ENCODE results near the gene PLXDC1.

Gene PLXDC1

GRCh38 chr17:39099663-39100286, 51.7 kb downstream of the PLXDC1 start:
- no peak overlapping the region for H3K27ac ChIP-seq (ENCODE audit: low read length)
- no peaks in the 10 kb centered on the region for H3K27me3 ChIP-seq (ENCODE audit: insufficient read depth, low read length)
- no peaks in the 10 kb centered on the region for H3K4me1 ChIP-seq (ENCODE audit: insufficient read depth, low read length)
- H3K4me3 ChIP-seq (ENCODE audit: low read length) = no peak overlapping the region
- H3K9ac ChIP-seq (ENCODE audit: low read depth, low read length) = no peak overlapping the region
- H3K36me3 ChIP-seq (ENCODE audit: insufficient read depth, low read depth, low read length) = no peaks in the 10 kb centered on the region
- no peaks in the 10 kb centered on the region for H3K9me3 ChIP-seq (ENCODE audit: insufficient read depth, low read depth, low read length)

GRCh38 chr17:39098588-39098987, 52.8 kb downstream of the PLXDC1 start:
- H3K4me1 ChIP-seq (ENCODE audit: insufficient read depth, low read length) = no peaks in the 10 kb centered on the region
- H3K27ac ChIP-seq (ENCODE audit: low read length) = no peak overlapping the region
- H3K4me3 ChIP-seq (ENCODE audit: low read length) = no peak overlapping the region
- H3K9ac ChIP-seq (ENCODE audit: low read depth, low read length) = no peak overlapping the region
- no peaks in the 10 kb centered on the region for H3K9me3 ChIP-seq (ENCODE audit: insufficient read depth, low read depth, low read length)
- no peaks in the 10 kb centered on the region for H3K27me3 ChIP-seq (ENCODE audit: insufficient read depth, low read length)
- H3K36me3 ChIP-seq (ENCODE audit: insufficient read depth, low read depth, low read length) = no peaks in the 10 kb centered on the region

- Histone ChIP-seq H3K4me1 (ENCODE audit: insufficient read depth, low read length) (no peaks in the 10 kb centered on the region), H3K36me3 (ENCODE audit: insufficient read depth, low read depth, low read length) (no peaks in the 10 kb centered on the region), H3K4me3 (ENCODE audit: low read length) (no peak overlapping the region), H3K27me3 (ENCODE audit: insufficient read depth, low read length) (no peaks in the 10 kb centered on the region), H3K27ac (ENCODE audit: low read length) (no peak overlapping the region), H3K9me3 (ENCODE audit: insufficient read depth, low read depth, low read length) (no peaks in the 10 kb centered on the region), H3K9ac (ENCODE audit: low read depth, low read length) (no peak overlapping the region)
These were observed 53.9 kb downstream of the PLXDC1 start for GRCh38 chr17:39097537-39097936.

- no peaks in the 10 kb centered on the region for H3K27me3 ChIP-seq (ENCODE audit: insufficient read depth, low read length)
- H3K4me1 ChIP-seq (ENCODE audit: insufficient read depth, low read length) = no peaks in the 10 kb centered on the region
- H3K9me3 ChIP-seq (ENCODE audit: insufficient read depth, low read depth, low read length) = no peaks in the 10 kb centered on the region
- H3K4me3 ChIP-seq (ENCODE audit: low read length) = no peak overlapping the region
- no peak overlapping the region for H3K9ac ChIP-seq (ENCODE audit: low read depth, low read length)
- no peaks in the 10 kb centered on the region for H3K36me3 ChIP-seq (ENCODE audit: insufficient read depth, low read depth, low read length)
- no peak overlapping the region for H3K27ac ChIP-seq (ENCODE audit: low read length)
These were observed 54.3 kb downstream of the PLXDC1 start for GRCh38 chr17:39097150-39097519.

- no peaks in the 10 kb centered on the region for H3K27me3 ChIP-seq (ENCODE audit: insufficient read depth, low read length)
- H3K9ac ChIP-seq (ENCODE audit: low read depth, low read length) = no peak overlapping the region
- H3K4me3 ChIP-seq (ENCODE audit: low read length) = no peak overlapping the region
- H3K27ac ChIP-seq (ENCODE audit: low read length) = no peak overlapping the region
- H3K4me1 ChIP-seq (ENCODE audit: insufficient read depth, low read length) = no peaks in the 10 kb centered on the region
- H3K9me3 ChIP-seq (ENCODE audit: insufficient read depth, low read depth, low read length) = no peaks in the 10 kb centered on the region
- H3K36me3 ChIP-seq (ENCODE audit: insufficient read depth, low read depth, low read length) = no peaks in the 10 kb centered on the region
These were observed 54.8 kb downstream of the PLXDC1 start for GRCh38 chr17:39096508-39097149.

GRCh38 chr17:39095309-39095686, 56.1 kb downstream of the PLXDC1 start:
- H3K27ac ChIP-seq (ENCODE audit: low read length) = no peak overlapping the region
- no peak overlapping the region for H3K4me3 ChIP-seq (ENCODE audit: low read length)
- H3K9me3 ChIP-seq (ENCODE audit: insufficient read depth, low read depth, low read length) = no peaks in the 10 kb centered on the region
- H3K9ac ChIP-seq (ENCODE audit: low read depth, low read length) = no peak overlapping the region
- H3K27me3 ChIP-seq (ENCODE audit: insufficient read depth, low read length) = no peaks in the 10 kb centered on the region
- H3K36me3 ChIP-seq (ENCODE audit: insufficient read depth, low read depth, low read length) = no peaks in the 10 kb centered on the region
- H3K4me1 ChIP-seq (ENCODE audit: insufficient read depth, low read length) = no peaks in the 10 kb centered on the region

GRCh38 chr17:39094607-39095308, 56.7 kb downstream of the PLXDC1 start:
- Histone ChIP-seq H3K36me3 (ENCODE audit: insufficient read depth, low read depth, low read length) (no peaks in the 10 kb centered on the region), H3K9me3 (ENCODE audit: insufficient read depth, low read depth, low read length) (no peaks in the 10 kb centered on the region), H3K9ac (ENCODE audit: low read depth, low read length) (no peak overlapping the region), H3K4me1 (ENCODE audit: insufficient read depth, low read length) (no peaks in the 10 kb centered on the region), H3K27me3 (ENCODE audit: insufficient read depth, low read length) (no peaks in the 10 kb centered on the region), H3K4me3 (ENCODE audit: low read length) (no peak overlapping the region), H3K27ac (ENCODE audit: low read length) (no peak overlapping the region)

- H3K9ac ChIP-seq (ENCODE audit: low read depth, low read length) = no peak overlapping the region
- no peak overlapping the region for H3K4me3 ChIP-seq (ENCODE audit: low read length)
- H3K27ac ChIP-seq (ENCODE audit: low read length) = no peak overlapping the region
- no peaks in the 10 kb centered on the region for H3K36me3 ChIP-seq (ENCODE audit: insufficient read depth, low read depth, low read length)
- no peaks in the 10 kb centered on the region for H3K4me1 ChIP-seq (ENCODE audit: insufficient read depth, low read length)
- H3K27me3 ChIP-seq (ENCODE audit: insufficient read depth, low read length) = no peaks in the 10 kb centered on the region
- H3K9me3 ChIP-seq (ENCODE audit: insufficient read depth, low read depth, low read length) = no peaks in the 10 kb centered on the region
These were observed 58.7 kb downstream of the PLXDC1 start for GRCh38 chr17:39092692-39093230.

- Histone ChIP-seq H3K4me1 (ENCODE audit: insufficient read depth, low read length) (no peaks in the 10 kb centered on the region), H3K36me3 (ENCODE audit: insufficient read depth, low read depth, low read length) (no peaks in the 10 kb centered on the region), H3K27ac (ENCODE audit: low read length) (no peak overlapping the region), H3K9me3 (ENCODE audit: insufficient read depth, low read depth, low read length) (no peaks in the 10 kb centered on the region), H3K27me3 (ENCODE audit: insufficient read depth, low read length) (no peaks in the 10 kb centered on the region), H3K4me3 (ENCODE audit: low read length) (no peak overlapping the region), H3K9ac (ENCODE audit: low read depth, low read length) (no peak overlapping the region)
These were observed 60.4 kb downstream of the PLXDC1 start for GRCh38 chr17:39090908-39091665.

GRCh38 chr17:39090400-39090799, 61.0 kb downstream of the PLXDC1 start:
- H3K27ac ChIP-seq (ENCODE audit: low read length) = no peak overlapping the region
- no peaks in the 10 kb centered on the region for H3K9me3 ChIP-seq (ENCODE audit: insufficient read depth, low read depth, low read length)
- no peak overlapping the region for H3K4me3 ChIP-seq (ENCODE audit: low read length)
- H3K27me3 ChIP-seq (ENCODE audit: insufficient read depth, low read length) = no peaks in the 10 kb centered on the region
- H3K4me1 ChIP-seq (ENCODE audit: insufficient read depth, low read length) = no peaks in the 10 kb centered on the region
- no peak overlapping the region for H3K9ac ChIP-seq (ENCODE audit: low read depth, low read length)
- no peaks in the 10 kb centered on the region for H3K36me3 ChIP-seq (ENCODE audit: insufficient read depth, low read depth, low read length)

GRCh38 chr17:39084558-39084957, 66.9 kb downstream of the PLXDC1 start:
- H3K9ac ChIP-seq (ENCODE audit: low read depth, low read length) = no peak overlapping the region
- H3K9me3 ChIP-seq (ENCODE audit: insufficient read depth, low read depth, low read length) = no peaks in the 10 kb centered on the region
- no peak overlapping the region for H3K27ac ChIP-seq (ENCODE audit: low read length)
- H3K4me1 ChIP-seq (ENCODE audit: insufficient read depth, low read length) = peaks cover 13% of the 10 kb centered on the region; the same call in 1 of the 2 replicates
- no peak overlapping the region for H3K4me3 ChIP-seq (ENCODE audit: low read length)
- no peaks in the 10 kb centered on the region for H3K27me3 ChIP-seq (ENCODE audit: insufficient read depth, low read length)
- no peaks in the 10 kb centered on the region for H3K36me3 ChIP-seq (ENCODE audit: insufficient read depth, low read depth, low read length)

Data from iPS-20b (cell line).